22Rv1 (cell line): ENCODE data around the gene NAA35.

ENCODE experiments used
- CTCF ChIP-seq: fragments of 450-650 bp; IDR thresholded peaks from 2 replicates; pipeline ENCODE4 v1.5.1; 2017; ENCODE audit warnings: mild to moderate bottlenecking
- ZFX ChIP-seq: fragments of 450-650 bp; IDR thresholded peaks from 2 replicates; pipeline ENCODE4 v1.6.1; 2017; ENCODE audit warnings: antibody characterized with exemption, borderline replicate concordance

DNA sequence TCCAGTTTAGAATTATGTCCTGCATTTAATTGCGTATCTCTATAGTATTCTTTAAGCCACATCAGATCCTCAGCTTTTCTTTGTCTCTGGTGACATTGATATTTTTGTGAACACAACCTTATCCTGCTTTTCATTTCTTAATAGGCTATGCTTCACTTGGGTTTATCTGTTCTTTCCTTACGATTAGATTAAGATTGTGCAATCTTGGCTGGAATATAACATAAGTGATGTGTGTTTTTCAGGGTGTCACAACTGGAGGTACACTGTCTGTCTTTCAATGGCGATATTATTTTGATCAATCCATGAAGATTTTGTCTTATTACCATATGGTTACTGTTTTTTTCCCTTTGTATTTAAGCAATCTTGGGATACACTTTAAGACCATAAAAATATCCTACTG, 23.6 kb downstream of the NAA35 start:
- TF ChIP-seq CTCF = no peak
- no peak for TF ChIP-seq ZFX
